ENCODE data around the gene CTDSPL.
A peak's percentile ranks its signal among the peaks of the same experiment; 100 is the strongest.

The CTDSPL gene

GRCh38 chr3:37918627-37919026 lies 56.9 kb downstream of the CTDSPL start:
- H3K9me3 Mint-ChIP-seq, result peaks cover 10% of the 10 kb centered on the region
- TF ChIP-seq, protein P1, sequence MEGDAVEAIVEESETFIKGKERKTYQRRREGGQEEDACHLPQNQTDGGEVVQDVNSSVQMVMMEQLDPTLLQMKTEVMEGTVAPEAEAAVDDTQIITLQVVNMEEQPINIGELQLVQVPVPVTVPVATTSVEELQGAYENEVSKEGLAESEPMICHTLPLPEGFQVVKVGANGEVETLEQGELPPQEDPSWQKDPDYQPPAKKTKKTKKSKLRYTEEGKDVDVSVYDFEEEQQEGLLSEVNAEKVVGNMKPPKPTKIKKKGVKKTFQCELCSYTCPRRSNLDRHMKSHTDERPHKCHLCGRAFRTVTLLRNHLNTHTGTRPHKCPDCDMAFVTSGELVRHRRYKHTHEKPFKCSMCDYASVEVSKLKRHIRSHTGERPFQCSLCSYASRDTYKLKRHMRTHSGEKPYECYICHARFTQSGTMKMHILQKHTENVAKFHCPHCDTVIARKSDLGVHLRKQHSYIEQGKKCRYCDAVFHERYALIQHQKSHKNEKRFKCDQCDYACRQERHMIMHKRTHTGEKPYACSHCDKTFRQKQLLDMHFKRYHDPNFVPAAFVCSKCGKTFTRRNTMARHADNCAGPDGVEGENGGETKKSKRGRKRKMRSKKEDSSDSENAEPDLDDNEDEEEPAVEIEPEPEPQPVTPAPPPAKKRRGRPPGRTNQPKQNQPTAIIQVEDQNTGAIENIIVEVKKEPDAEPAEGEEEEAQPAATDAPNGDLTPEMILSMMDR (IDR thresholded peaks at IDR 0.05; ENCODE audit: unreplicated experiment in 3 of 3), result no peak

GRCh38 chr3:37920156-37920699 lies 58.5 kb downstream of the CTDSPL start:
- Mint-ChIP-seq H3K9me3 (peaks cover 3% of the 10 kb centered on the region), H3K27ac (peak overlapping the region; percentile 91 to 97 (median 94)), H3K4me1 (peaks cover 67% of the 10 kb centered on the region), H3K36me3 (ENCODE audit: low read depth) (peaks cover 9% of the 10 kb centered on the region), H3K4me3 (no peak overlapping the region), H3K27me3 (ENCODE audit: low read depth) (no peaks in the 10 kb centered on the region)
- TF ChIP-seq, protein P1 (IDR thresholded peaks at IDR 0.05; ENCODE audit: unreplicated experiment in 3 of 3), result no peak

More at GRCh38 chr3:37918627-37919026, 56.9 kb downstream of the CTDSPL start:
- peaks cover 53% of the 10 kb centered on the region for H3K4me1 Mint-ChIP-seq
- no peak overlapping the region for H3K4me3 Mint-ChIP-seq
- H3K27me3 Mint-ChIP-seq (ENCODE audit: low read depth), result no peaks in the 10 kb centered on the region
- H3K27ac Mint-ChIP-seq, result peak overlapping the region; percentile 80 to 97 (median 94)
- peaks cover 24% of the 10 kb centered on the region for H3K36me3 Mint-ChIP-seq (ENCODE audit: low read depth)

DNA sequence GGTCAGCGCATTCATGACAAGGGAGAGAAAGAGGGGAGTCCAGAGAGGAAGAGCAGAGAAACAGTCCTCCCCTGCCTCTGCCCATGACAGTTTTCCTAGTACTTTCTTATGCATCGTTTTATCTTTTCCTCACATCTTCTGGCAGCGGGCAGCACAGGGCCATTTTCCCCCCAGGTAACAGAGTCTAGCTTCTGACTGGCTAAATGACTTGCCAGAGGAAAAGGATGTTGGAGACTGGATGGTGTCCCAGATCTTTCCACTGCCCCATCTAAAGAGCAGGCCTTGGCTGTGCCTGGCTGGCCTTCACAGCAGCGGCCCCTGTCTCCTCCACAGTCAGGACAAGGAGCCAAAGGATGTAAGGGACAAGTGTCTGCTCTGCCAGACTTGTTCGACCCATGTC lies 59.3 kb downstream of the CTDSPL start:
- peaks cover 7% of the 10 kb centered on the region for H3K36me3 Mint-ChIP-seq (ENCODE audit: low read depth)
- TF ChIP-seq, protein P1 (IDR thresholded peaks at IDR 0.05; ENCODE audit: unreplicated experiment in 3 of 3), result no peak
- H3K27me3 Mint-ChIP-seq (ENCODE audit: low read depth), result no peaks in the 10 kb centered on the region
- H3K9me3 Mint-ChIP-seq, result no peaks in the 10 kb centered on the region
- peak overlapping the region in 1 of 3 experiments; percentile 67 for H3K27ac Mint-ChIP-seq
- peaks cover 75% of the 10 kb centered on the region for H3K4me1 Mint-ChIP-seq
- no peak overlapping the region for H3K4me3 Mint-ChIP-seq

- Mint-ChIP-seq H3K4me3 (no peak overlapping the region), H3K4me1 (peaks cover 65% of the 10 kb centered on the region), H3K9me3 (no peaks in the 10 kb centered on the region), H3K36me3 (ENCODE audit: low read depth) (peaks cover 12% of the 10 kb centered on the region), H3K27me3 (ENCODE audit: low read depth) (no peaks in the 10 kb centered on the region), H3K27ac (peak overlapping the region; percentile 18 to 51 (median 25))
- TF ChIP-seq, protein P1 (IDR thresholded peaks at IDR 0.05; ENCODE audit: unreplicated experiment in 3 of 3), result no peak
Observed at GRCh38 chr3:37922721-37923568, 61.3 kb downstream of the CTDSPL start.

DNA sequence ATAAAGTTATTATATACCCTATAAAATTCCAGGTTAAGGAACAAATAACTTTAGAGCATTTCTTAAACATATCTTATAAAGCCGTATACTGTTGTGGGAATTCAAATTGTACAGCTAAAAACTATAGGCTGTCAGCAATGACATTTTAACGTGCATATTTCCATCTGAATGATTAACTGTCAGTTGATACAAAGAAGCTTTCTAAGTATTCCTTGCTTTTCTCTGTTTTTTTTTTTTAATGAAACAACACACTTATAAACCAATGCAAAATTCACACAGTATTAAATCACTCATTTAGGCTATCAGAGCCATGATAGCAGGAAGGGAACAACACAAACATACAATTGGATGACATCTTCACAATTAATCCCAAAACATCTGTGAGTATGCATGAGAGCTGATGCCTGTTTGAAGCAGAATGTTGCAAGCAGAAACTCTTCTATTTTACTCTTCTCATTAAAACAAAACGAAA lies 61.9 kb downstream of the CTDSPL start:
- no peaks in the 10 kb centered on the region for H3K27me3 Mint-ChIP-seq (ENCODE audit: low read depth)
- no peaks in the 10 kb centered on the region for H3K9me3 Mint-ChIP-seq
- no peak overlapping the region for H3K4me3 Mint-ChIP-seq
- peaks cover 58% of the 10 kb centered on the region for H3K4me1 Mint-ChIP-seq
- H3K36me3 Mint-ChIP-seq (ENCODE audit: low read depth), result peaks cover 17% of the 10 kb centered on the region
- TF ChIP-seq, protein P1 (IDR thresholded peaks at IDR 0.05; ENCODE audit: unreplicated experiment in 3 of 3), result no peak
- peak overlapping the region in 1 of 3 experiments; percentile 43 for H3K27ac Mint-ChIP-seq

Measured in nephron (organoid).